Measurements from ENCODE around the gene ST8SIA5.

ST8SIA5 gene

GRCh38 chr18:46704816-46705215 is 52.0 kb downstream of the ST8SIA5 start:
- no peak for DNase-seq

GRCh38 chr18:46704189-46704588 is 52.7 kb downstream of the ST8SIA5 start:
- DNase-seq: no peak

GRCh38 chr18:46702471-46702870 is 54.4 kb downstream of the ST8SIA5 start:
- DNase-seq: no peak

DNA sequence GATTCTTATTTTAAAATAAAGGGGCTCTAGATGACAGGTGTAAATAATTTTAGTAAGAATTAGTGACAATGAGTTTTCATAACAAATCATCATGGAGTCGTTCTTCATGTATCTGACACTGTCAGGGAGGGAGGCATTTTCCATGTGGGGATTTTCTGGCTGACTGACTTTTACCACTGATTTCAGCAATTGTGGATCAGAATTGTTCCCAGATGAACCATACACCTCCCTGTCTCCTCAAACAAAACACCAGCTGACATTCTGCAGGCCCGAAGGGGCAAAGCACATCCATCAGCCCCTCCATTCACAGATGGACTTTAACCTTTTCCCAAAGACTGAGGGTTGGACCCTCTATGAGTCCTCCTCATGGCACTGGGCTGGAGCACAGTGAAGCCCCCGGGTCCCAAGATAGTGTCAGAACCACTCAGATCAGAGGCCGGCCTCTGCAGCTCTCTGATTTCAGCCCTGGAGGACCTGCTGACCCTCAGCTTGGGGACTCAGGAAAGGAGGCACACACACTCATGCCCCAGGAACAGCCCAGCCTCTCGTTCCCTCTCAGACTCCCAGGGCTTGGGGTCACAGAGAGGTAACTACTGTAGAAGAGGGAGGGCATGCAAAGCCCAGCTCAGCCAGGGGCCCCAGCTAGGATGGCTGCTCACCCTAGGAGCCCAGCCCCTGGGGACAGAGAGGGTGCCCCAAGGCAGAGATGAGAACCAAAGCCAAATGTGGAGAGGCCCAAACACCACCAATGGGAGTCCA is 56.6 kb downstream of the ST8SIA5 start:
- DNase-seq: peak; percentile 59

GRCh38 chr18:46696702-46697101 is 60.2 kb downstream of the ST8SIA5 start:
- no peak for DNase-seq

GRCh38 chr18:46696268-46696667 is 60.6 kb downstream of the ST8SIA5 start:
- DNase-seq: no peak

DNA sequence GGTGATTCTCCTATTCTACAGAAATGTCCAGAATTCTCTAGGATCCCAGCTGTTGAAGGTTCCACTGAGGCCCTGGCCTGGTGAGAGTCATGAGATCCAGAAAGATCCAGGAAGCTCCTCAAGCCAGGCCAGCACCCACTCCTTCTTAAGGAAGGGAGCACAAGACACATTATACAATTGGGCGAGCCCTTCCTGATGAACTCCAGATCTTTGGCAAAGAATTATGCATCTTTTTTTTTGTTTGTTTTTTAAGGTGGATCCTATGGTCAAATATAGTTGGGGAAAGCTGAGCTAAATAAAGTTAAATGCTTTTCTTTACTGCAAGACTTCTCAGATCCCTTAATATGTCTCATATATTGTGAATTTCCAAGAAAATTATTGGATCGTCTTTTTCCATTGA is 62.9 kb downstream of the ST8SIA5 start:
- no peak for DNase-seq

GRCh38 chr18:46688853-46689525 is 67.9 kb downstream of the ST8SIA5 start:
- DNase-seq: no peak

DNA sequence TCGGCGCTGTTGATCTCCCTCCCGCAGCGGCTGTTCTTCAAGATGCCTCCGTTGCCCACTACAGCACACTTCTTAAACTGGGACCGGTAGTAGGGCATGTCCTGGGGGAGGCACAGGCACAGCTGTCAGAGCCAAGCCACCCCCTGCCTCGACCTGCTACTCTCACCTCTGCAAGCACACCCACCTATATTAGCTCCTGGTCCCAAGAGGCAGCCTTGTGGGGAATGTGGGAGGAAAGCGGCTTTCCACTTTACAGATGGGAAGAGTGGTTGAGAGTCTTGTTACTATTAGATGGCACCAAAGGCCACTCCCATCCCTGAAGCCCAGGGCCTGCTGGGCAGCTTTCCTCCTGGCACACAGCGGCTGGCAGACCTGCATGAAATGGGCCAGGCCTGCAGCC is 70.7 kb downstream of the ST8SIA5 start:
- no peak for DNase-seq

DNA sequence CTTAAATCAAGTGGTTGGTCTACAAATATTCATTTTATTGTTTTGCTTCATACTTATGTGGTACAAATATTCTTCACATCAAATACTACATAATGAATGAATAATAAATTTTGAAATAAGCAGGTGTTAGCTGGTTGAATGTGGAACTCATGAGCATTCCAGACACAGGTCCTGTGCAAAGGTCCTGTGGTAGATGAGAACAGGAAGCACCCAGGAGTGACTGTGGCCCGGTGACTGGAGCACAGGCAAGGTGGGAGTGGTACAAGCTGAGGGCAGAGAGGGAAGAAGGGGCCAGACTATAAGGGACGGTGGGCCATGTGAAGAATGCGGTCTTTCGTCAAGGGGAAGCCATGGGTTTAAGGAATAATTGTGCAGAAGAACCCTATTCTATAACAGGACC is 73.6 kb downstream of the ST8SIA5 start:
- no peak for DNase-seq

- DNase-seq: no peak
Observed at GRCh38 chr18:46680784-46681695, 75.8 kb downstream of the ST8SIA5 start.

DNA sequence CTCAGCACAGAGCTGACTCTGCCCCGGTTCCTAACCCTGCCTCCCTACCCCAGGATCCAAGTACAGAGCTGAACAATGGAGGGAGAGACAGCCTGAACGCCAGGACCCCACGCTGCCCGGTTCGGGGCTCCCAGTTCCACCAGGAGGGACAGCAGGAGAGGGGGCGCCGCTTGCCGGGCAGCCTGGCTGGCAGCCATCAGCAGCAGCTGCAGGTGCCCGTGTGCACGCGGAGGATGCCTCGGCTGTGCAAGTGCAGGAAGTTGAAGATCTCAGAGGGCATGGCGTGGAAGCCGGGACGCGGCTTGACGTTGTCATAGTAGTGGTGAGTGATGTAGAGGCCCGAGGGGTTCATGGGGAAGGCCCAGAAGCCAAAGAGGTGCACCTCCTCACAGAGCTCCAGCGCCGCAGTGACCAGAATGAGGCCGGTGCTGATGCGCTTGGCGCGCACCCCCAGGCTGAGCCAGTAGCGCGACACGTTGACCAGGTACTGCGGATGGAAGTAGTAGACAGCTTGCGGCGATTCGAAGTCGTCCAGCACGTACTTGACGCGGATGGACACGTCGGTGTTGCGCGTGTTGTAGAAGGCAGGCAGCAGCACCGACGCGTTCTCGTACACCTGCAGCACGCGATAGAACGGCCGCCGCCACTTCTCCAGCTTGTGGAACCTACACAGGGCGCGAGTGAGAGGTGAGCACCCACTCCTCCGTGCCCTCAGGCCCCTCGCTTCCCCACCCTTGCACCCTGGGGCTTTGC is 76.8 kb downstream of the ST8SIA5 start:
- no peak for DNase-seq

DNA sequence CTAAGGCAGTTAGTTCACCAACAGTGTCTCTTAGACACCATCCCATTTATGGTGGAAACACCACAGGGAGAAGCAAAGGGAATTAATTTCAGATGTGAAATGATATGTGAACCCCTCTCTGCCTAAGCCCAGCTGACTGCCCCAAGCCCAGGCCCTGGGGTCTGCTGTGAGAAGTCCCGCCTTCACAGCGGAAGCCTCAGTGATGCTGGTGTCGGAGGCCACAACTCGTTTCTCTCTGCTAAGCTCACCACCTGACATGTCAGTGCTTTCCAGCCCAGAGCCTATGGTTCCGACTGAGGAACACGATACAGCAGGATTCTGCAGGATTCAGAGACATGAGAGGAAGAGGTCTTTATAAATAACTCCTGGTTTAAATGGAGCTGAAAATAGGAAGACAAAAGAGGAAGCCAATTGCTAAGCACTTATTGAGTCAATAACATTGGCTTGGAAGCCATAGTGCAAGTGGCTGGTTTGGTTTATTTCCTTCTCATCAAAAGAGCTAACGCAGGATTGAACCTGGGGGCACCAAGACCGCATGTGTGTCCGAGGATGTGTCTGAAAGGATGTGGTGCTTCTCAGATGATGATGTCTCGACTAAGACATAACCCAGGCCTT is 78.0 kb downstream of the ST8SIA5 start:
- no peak for DNase-seq

DNA sequence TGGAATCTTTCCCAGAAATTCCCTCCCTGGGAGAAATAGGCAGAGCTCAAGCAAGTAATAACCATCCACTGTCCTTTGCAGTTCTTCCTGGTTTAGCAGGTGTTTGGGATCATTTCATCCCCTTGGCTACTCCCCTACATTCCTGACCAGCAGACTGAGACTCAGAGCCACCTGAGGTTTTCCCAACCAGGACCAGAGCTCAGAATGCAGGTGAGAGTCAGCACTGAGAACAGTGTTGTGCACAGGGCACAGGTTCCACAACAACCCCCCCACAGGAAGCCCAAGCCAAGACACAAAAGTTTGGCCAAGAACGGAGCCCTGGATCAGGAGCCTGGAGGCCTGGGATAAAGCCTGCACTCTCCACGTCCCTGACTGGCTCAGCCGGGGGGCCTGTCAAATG is 78.8 kb downstream of the ST8SIA5 start:
- DNase-seq: no peak

DNA sequence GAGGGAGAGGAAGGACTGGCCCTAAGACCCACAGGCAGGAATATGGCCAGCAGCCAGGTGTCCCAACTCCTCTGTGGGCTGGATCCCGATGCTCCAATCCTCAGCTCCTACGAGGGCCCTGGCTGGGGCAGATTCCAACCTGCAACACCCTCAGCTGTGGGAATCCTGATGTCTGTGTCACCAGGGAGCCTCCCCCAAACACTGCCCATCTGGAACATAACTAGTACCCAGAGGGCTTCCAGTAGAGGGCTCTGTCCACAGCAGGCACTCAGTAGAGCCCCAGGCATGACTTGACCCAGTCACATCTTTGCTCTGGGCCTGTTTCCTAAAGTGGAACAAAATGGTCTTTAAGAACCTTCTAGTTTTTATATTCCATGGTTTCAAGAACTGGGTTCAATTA is 79.2 kb downstream of the ST8SIA5 start:
- DNase-seq: peak; percentile 11

DNA sequence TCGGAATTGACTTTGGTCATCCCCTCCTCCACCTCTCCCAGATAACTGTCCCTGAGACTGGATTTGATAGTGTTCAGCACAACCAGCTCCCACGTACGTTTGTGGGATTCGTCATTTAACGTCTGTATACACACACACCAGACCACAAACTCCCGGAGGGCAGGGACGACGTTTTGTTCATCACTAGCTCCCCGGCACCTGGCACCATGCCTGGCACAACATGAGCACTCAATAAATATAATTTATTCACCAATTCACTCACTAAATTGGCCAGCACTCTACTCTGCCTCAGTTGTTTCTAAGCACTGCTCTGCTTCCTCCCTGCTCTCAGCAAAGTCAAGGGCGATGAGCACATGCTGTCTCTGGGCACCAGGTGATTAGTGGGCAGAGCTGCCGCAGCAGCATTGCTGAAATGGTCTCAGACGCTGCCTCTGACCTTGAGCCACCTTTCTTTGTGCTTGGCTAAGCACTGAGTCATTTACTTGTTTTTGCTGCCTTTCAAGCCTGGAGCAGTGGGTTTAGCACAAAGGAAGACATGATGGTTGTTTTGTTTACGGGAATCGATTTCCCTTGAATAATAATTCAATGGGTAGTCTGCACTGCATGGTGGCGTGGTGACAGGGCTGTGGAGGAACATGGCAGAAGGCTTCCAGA is 80.5 kb downstream of the ST8SIA5 start:
- no peak for DNase-seq

DNA sequence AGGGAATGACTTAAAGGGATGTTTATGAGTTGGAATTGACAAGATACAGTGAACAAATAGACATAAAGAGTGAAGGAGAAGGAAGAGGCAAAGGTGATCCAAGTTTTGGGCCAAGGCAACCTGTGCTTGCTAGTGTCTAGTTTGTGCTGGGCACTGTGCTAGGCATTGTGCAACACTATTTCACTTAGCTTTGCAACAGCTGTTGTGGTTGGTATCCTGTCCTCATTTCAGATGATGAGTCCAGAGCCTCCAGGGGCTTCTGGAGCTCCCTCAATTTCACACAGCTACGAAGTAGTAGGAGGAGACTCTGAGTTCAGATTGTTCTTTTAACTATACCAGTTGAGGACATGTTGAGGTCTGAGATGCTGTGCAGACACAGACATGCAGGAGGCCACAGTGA is 81.7 kb downstream of the ST8SIA5 start:
- no peak for DNase-seq

DNA sequence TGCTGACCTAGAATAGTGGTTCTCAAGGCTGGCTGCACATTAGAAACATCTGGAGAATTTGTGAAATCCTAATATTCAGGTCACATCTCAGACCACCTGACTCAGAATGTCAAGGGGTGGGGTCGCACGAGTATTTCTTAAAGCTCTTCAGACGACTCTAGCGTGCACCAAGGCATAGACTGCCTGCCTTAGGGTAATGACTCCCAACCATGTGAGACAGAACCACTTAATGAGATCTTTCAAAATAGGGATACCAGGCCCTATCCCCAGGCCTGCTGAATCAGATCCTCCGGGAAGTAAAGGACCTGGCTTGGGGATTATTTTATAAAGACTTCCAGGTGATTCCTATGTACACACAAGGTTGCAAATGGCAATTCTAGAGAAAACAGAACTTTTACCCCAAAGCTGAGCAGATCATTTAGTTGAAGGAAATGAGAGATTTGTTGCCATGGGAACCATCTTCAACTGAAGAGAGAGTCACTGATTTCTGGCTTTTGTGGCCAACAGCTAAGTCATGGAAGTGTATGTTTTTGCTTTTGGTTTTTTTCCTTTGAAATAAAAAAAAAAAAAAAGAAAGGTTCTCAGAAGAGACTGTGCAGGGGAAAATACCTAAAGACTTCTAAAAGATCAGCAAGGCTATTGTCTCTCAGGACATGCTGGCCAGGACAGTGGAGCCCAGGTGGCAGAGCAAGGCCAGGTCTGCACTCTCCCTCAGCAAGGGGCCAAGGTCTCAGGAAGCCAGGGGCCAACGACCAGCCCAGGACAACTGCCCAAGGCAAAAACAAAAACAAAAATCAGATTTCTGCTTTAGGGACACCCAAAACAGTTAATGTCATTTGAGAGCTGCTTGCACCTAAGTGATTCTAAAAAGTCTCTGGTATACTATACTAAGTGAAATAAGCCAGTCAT is 84.5 kb downstream of the ST8SIA5 start:
- no peak for DNase-seq

GRCh38 chr18:46668694-46669093 is 88.2 kb downstream of the ST8SIA5 start:
- no peak for DNase-seq

DNA sequence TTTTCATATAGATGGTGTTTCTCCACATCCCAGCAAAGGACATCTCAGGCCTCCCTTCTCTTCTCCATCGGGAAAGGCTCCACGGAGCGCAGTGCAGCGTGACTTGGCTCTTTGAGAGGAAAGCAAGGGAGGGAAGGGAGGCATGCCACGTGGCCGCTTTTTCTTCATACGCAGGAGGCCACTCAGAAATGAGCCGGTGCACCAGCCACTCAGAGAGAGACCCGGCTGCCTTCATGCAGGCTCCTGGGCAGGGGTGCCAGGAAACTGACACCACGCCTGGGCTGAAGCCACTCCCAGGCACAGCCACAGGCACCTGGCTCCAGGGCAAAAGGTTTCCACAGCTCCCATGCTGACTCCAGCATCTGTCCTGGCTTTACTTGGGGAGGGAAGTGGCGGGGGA is 88.7 kb downstream of the ST8SIA5 start:
- no peak for DNase-seq

DNA sequence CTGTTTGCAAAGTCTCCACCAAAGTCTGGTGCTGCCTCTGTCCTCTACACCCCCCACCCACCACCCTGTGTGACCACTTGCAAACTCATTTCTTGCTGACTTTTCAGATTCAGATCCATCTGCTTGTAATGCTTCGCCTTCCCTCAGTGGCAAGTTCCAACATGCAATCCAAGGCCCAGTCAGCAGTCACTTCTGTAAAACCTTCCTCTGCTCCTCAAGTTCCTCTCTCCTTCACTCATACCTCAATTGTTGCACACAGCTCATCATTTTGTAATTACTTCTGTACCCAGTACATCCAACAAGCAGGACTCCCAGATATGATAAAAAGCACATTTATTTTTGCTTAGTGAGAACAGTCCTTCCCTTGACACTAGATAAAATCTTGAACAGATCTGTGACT is 93.3 kb downstream of the ST8SIA5 start:
- no peak for DNase-seq
